Femur (tissue), 1 donor: ENCODE measurements around the gene NLGN1.

Source experiments
- DNase-seq: peaks from one replicate; pipeline ENCODE4 v3.0.0-alpha.2; 2017

NLGN1 gene

DNA sequence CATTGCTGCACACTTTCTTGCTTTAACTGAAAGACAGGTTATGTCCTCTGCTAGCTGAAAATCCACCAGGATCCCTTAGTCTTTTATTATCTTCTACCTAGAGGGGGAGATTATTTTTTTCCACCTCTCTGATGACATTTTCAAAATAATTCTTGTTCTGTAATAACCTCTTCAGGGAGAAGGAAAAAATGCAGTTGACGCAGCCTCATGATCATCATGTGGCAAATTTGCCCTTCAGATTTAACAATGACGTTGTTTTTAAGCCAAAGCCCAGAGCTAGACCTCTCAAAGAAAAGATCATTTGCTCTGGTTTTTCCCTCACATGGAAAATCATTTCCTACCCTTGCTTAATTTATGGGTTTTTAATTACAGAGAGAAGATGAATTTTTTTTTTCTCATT lies 724.9 kb downstream of the NLGN1 start:
- no peak for DNase-seq

DNA sequence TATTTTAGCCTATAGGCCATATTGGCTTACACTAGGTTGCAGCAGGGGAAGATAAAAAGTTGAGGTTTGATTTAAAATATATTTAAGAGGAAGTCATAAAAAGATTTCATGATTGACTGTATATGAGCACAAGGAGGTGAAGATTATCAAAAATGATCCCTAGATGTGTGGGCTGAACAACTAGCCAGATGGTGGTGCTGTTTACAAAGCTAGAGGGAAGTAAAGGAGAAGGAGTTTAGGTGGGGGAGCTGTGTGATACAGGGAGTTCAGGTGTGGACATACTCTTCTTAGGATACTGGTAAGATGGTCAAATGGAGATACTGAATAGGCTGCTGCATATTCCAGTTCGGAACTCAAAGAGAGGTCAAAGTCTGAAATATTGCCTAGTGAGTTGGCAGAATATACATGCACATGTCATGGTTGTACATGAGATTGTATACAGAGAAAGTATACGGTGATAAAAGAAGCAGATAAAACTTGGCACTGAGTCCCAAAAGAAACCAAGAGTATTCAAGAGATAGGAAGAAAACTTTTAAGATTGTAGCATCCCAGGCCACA lies 727.8 kb downstream of the NLGN1 start:
- DNase-seq, result no peak

- DNase-seq, result no peak
These were observed 729.6 kb downstream of the NLGN1 start for GRCh38 chr3:174126990-174127758.

DNA sequence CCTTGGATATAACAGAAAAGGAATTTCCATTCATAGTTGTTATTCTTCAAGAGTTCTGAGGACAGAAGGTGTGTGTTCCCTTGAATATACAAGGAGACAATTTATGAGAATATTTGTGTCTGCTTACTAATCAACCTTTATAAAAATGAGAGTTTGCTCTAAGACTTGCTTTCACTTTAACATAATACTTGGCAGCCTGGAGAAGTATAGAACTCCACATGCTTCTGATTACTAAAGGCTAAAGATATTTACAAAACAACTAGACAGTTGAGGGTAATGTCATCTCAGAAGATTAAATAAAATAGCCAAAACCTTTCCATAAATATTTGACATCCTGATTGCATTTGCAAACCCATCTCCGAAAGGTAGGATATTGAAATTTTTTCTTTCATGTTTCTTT lies 734.5 kb downstream of the NLGN1 start:
- DNase-seq, result no peak

- DNase-seq, result no peak
These were observed 735.0 kb downstream of the NLGN1 start for GRCh38 chr3:174132421-174133042.

- no peak for DNase-seq
These were observed 748.5 kb downstream of the NLGN1 start for GRCh38 chr3:174146008-174146407.

GRCh38 chr3:174147798-174148197 lies 750.3 kb downstream of the NLGN1 start:
- DNase-seq, result no peak

GRCh38 chr3:174153871-174154270 lies 756.3 kb downstream of the NLGN1 start:
- no peak for DNase-seq

- DNase-seq, result no peak
These were observed 758.7 kb downstream of the NLGN1 start for GRCh38 chr3:174156200-174156599.

DNA sequence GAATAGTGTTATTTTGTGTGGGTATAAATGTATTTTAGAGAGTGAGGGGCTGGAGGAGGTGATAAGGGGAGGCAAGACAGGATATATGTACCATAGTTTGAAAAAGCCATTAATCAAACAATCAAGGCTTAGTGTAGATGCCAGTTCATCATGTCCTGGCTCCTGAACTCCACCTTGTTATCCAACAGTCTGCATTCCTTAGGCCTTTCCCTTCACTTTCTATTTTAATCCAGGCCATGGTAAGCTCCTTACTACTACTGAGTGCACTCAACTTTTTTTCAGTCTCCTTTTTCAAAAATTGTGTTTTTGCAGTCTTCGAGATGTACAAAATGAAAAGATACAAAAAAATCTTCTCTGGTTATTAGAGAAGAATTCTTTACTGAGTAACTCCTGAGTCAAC lies 761.1 kb downstream of the NLGN1 start:
- DNase-seq, result no peak

GRCh38 chr3:174159604-174160003 lies 762.1 kb downstream of the NLGN1 start:
- no peak for DNase-seq

GRCh38 chr3:174162550-174162949 lies 765.0 kb downstream of the NLGN1 start:
- no peak for DNase-seq

DNA sequence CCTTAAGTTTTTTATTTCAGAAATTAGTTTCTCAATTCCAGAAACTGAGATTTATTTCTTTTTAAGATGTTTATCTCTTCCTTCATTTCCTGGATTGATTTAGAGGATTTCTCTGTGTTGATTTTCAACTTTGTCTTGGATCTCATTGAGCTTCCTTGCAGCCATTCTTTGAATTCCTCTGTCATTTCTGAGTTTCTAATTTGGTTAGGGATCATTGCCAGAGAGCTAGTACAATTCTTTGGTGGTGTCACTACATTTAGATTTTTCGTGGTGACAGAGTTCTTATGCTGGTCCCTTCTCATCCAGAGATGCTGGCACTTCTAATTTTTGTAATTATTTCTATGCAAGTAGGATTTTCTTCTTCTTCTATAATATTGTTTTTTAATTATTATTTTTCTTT lies 770.5 kb downstream of the NLGN1 start:
- DNase-seq, result no peak

DNA sequence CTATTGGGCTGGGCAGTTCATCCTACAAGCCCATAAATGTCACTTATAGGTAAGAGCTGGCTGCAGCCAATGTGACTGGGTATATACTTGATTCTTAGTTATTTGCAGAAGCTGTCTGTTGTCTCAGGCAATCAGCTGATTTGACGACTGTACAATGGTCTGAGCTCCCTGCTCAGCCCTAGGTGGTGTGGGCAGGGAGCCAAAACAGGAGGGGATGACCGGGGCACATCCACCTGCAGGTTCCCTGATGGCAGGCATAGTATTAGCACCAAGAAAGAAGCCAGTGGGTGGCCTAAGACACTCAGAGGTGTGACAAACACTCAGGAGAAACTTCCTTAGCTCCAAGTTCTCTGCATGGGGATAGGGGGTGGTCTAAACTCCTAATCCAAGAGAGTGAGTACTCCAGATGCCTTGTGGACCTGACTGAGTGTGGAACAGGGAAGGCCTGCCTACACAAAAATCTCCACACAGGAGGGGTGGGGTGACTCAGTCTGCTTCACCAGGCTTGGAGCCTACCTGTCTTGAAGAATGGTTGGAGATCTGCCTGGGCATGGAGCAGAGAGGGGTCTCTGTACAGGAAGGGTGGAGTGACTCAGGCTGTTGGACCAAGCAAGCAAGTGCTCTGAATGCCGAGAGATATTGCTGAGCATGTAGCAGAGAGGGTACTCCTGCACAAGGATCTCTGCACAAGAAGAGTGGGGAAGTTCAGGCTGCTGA lies 771.2 kb downstream of the NLGN1 start:
- no peak for DNase-seq

DNA sequence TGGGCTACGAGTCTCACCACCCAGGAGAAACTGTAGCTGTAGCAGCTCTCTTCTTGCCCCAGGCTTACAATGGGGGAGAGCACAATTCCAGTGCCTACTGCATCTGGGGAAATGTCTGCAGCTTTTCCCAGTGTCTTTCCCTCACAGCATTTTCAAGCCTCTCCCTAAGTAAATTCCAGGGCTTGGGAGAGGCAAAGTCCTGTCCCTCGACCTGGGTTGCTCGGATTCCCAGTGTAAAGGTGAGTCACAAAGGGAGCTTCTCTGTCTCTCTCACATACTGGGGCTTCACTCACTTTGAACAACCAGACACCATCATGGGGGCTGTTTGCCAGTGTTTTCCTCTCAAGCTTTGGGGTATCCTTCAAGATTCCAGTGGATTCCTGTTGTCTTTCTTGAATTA lies 772.2 kb downstream of the NLGN1 start:
- DNase-seq, result no peak

GRCh38 chr3:174170248-174170647 lies 772.7 kb downstream of the NLGN1 start:
- DNase-seq, result no peak

- no peak for DNase-seq
These were observed 788.9 kb downstream of the NLGN1 start for GRCh38 chr3:174186377-174186989.

GRCh38 chr3:174191380-174191779 lies 793.8 kb downstream of the NLGN1 start:
- DNase-seq, result no peak

DNA sequence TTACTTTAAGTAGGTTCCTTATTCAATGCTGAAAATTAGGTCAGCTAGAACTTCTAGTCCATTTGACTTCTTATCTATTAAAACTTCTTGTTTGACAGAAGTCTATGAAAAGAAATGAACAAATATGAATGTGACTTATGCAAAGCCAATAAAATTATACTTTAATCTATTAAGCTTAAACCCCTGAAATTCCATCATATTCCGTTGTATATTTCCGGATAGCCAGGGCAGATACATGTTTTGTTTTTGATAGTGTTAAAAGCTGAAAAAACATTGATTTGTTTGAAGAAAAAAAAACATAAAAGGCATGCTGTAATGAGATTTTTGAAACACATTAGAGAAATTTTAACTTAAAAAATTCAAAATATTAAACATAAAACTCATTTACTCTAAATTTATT lies 794.4 kb downstream of the NLGN1 start:
- DNase-seq, result no peak

- no peak for DNase-seq
These were observed 794.9 kb downstream of the NLGN1 start for GRCh38 chr3:174192471-174192870.

- DNase-seq, result no peak
These were observed 796.1 kb downstream of the NLGN1 start for GRCh38 chr3:174193604-174194003.

GRCh38 chr3:174197416-174197815 lies 799.9 kb downstream of the NLGN1 start:
- no peak for DNase-seq

GRCh38 chr3:174198199-174198598 lies 800.7 kb downstream of the NLGN1 start:
- DNase-seq, result no peak
